IPS-20b (cell line): ENCODE measurements around the gene DNLZ.

Source experiments
- H3K27ac ChIP-seq: one replicate; pipeline ENCODE4 v1.5.1; 2013; ENCODE audit warnings: low read length
- H3K27me3 ChIP-seq: 2 replicates; pipeline ENCODE4 v1.6.1; 2013; ENCODE audit warnings: mild to moderate bottlenecking, low read length, inconsistent platforms; ENCODE audit not compliant: insufficient read depth
- H3K36me3 ChIP-seq: 2 replicates; pipeline ENCODE4 v1.6.1; 2013; ENCODE audit warnings: low read depth, mild to moderate bottlenecking, inconsistent platforms, low read length, moderate library complexity; ENCODE audit not compliant: insufficient read depth
- H3K4me1 ChIP-seq: 2 replicates; pipeline ENCODE4 v1.6.1; 2013; ENCODE audit warnings: mild to moderate bottlenecking, control low read depth, inconsistent platforms, low read length, moderate library complexity; ENCODE audit not compliant: insufficient read depth
- H3K4me3 ChIP-seq: 2 replicates; pipeline ENCODE4 v1.5.1; 2013; ENCODE audit warnings: mild to moderate bottlenecking, low read length, inconsistent platforms
- H3K9ac ChIP-seq: 2 replicates; pipeline ENCODE4 v1.6.1; 2013; ENCODE audit warnings: low read depth, mild to moderate bottlenecking, inconsistent platforms, low read length, moderate library complexity
- H3K9me3 ChIP-seq: 2 replicates; pipeline ENCODE4 v1.6.1; 2013; ENCODE audit warnings: mild to moderate bottlenecking, low read depth, low read length, inconsistent platforms; ENCODE audit not compliant: insufficient read depth

The DNLZ gene

DNA sequence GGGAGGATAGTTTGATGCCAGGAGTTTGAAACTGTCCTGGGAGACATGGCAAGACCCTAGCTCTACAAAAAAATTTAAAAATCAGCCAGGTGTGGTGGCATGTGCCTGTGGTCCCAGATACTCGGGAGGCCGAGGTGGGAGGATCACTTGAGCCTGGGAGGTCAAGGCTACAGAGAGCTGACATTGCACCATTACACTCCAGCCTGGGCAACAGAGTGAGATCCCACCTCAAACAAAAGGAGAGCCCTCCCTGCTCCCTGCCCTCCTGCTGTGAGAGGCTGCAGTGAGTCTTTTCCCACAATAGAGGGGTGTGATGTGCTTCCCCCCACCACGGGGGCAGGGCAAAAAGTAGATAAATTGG, 49.5 kb downstream of the DNLZ start:
- no peaks in the 10 kb centered on the region for H3K4me1 ChIP-seq
- no peaks in the 10 kb centered on the region for H3K27me3 ChIP-seq
- no peak overlapping the region for H3K9ac ChIP-seq

DNA sequence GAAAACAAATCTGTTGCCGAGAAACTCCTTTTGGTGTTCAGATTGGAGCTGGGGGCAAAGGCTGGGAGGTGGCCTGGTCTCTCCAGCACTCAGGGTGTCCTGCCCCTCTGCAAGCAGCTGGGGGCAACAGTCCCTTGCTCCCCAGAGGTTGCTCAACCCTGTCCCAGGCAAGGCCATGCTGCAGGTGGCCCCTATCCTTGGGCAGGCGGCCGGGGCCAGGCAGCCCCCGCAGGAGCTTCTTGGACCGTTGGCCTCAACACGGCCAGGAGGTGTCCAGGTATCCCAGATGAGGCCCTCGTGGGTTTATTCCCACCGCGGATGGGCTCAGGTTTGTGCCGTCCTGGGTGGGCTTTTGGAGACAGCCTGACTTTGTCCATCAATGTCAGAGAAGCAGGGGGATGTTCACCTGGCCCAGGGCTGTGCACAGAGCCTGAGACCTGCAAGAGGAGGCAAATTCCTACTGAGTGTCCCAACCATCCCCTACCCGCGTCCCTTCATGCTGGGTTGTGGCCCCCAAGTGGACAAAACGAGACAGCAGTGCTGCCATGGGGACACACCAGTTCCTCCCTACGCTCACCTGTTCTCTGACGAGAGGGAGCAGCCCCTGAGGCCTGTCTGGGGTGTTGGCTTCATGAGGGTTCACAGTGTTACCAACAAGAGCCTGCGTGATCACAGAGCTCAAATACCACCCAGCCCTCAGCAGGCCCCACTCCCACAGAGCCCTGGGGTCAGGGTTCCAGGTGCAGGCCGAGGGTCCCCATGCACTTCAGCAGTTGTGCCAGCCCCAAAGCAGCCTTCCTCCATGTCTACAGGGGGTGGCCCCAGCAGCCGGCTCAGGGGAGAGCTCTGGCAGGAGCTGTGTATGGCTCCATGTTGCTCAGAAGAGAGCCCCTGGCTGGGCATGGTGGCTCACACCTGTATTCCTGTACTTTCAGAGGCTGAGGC, 50.2 kb downstream of the DNLZ start:
- Histone ChIP-seq H3K4me3 (no peak overlapping the region), H3K9ac (no peak overlapping the region), H3K9me3 (peaks cover 14% of the 10 kb centered on the region), H3K4me1 (no peaks in the 10 kb centered on the region), H3K27ac (no peak overlapping the region), H3K27me3 (no peaks in the 10 kb centered on the region), H3K36me3 (no peaks in the 10 kb centered on the region)

More for the DNA sequence above, 49.5 kb downstream of the DNLZ start:
- H3K27ac ChIP-seq: no peak overlapping the region
- no peaks in the 10 kb centered on the region for H3K36me3 ChIP-seq
- H3K9me3 ChIP-seq: peaks cover 14% of the 10 kb centered on the region
- no peak overlapping the region for H3K4me3 ChIP-seq

DNA sequence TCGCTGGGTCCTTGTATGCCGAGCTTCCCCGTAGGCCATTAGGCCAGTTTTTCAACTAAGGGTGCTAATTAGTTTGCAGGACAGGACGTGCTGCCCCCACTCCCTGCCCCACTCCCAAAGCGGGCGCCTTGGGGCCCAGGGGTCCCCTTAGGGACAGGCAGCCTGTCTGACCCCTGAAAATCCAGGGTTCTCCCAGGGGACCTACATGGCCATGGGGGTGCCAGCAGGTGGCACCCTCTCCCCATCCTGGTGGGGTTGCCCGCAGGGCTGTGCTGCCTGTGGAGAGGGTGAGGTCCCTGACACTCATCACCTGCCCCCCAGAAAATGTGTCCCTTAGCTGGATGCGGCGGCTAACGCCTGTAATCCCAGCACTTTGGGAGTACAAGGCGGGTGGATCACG, 51.1 kb downstream of the DNLZ start:
- H3K27me3 ChIP-seq: no peaks in the 10 kb centered on the region
- H3K4me1 ChIP-seq: no peaks in the 10 kb centered on the region
- peaks cover 14% of the 10 kb centered on the region for H3K9me3 ChIP-seq
- H3K4me3 ChIP-seq: no peak overlapping the region
- no peak overlapping the region for H3K9ac ChIP-seq
- H3K36me3 ChIP-seq: no peaks in the 10 kb centered on the region
- H3K27ac ChIP-seq: no peak overlapping the region

DNA sequence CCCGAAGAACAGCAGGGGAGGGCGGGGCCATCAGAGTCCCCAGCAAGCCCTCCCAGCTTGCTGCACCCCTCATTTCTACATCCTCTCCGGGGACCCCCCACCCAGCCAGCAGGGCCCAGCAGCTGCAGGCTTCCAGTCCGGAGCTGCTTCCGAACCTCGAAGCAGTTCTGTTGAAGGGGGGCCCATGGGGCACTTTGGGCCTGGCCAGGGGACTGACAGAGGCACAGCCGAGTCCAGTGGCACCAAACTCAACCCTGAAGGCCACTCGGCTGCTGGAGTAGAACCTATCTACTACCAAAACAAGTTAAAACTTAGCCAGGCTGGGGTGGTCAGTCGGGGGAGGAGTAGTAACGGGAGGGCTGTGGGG, 51.6 kb downstream of the DNLZ start:
- Histone ChIP-seq H3K4me1 (no peaks in the 10 kb centered on the region), H3K9me3 (peaks cover 14% of the 10 kb centered on the region), H3K36me3 (no peaks in the 10 kb centered on the region), H3K4me3 (no peak overlapping the region), H3K27me3 (no peaks in the 10 kb centered on the region), H3K27ac (no peak overlapping the region), H3K9ac (no peak overlapping the region)

DNA sequence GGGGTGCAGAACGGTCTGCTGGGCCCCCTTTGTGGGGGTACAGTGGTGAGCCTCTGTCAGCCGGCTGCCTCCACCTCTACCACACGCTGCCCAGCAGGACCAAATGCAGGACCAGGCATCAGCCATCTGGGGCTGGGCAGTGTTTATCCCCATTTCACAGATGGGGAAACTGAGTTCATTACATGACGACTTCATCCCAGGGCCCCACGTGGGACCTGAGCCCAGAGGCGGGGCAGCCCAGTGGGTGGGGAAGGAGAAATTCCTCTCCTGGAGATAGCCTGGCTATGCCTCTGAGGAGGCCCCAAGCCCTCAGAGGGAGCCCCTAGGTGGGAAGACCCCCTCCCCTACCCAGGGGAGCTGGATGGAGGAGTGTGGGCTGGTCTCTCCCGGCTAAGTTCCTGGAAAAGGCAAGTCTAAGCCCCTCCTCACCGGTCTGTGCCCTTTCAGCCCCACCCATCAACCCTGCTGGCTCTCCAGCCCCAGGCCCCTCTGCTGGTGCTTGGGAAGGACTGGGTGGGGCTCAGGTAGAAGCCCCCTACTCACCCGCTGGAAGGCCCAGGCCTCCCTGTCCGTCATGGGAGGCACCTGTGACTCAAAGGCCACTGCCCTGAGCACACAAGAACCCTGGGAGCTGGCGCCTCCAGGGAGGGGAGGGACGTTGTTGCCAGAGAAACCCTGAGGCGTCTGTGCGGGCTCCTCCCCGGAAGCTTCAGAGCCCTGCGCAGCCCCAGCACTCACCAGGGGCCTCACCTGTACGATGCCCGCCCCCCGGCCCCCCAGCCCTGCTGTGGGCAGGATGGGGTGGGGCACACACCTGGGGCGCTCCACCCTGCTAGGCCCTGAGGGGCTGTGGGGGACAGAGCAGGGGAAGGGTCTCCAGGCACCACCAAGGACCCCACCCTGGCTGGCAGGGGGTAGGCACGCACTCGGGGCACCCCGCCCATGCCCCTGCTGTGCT, 52.2 kb downstream of the DNLZ start:
- no peaks in the 10 kb centered on the region for H3K36me3 ChIP-seq
- no peaks in the 10 kb centered on the region for H3K4me1 ChIP-seq
- H3K27ac ChIP-seq: no peak overlapping the region
- peaks cover 14% of the 10 kb centered on the region for H3K9me3 ChIP-seq
- no peaks in the 10 kb centered on the region for H3K27me3 ChIP-seq
- no peak overlapping the region for H3K4me3 ChIP-seq
- H3K9ac ChIP-seq: no peak overlapping the region

DNA sequence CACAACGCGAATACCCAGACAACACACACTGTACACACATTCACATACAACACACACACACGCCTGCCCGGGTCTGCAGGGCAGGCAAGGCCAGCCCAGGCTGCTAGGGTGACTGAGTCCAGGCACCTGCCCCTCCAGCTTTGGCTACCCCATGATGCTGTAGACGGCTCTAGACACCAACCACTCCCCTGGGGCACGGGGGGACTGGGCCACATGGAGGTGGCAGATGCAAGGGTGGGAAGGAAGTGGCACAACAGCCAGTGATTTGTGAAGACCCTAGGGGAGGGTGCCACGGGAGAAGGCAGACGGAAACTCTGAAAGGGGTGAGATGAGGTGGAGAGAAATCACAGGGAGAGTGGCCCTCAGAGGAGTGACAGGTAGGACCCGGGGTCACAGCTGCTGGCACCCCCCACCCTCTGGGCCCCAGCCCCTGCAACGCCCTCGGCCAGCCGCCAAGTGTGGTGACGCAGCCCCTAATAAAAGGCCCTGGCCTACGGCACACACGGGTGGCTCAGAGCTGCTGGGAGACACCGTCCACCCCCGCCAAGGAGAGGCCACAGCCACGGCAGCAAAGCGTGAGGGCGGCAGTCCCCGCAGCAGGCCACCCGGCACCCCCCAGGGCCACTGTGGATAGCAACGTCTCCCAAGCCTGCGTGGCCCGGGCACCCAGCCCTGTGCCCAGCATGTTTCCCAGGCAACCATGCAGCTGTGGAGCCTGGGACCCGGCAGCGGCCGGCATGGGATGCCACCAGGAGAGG, 53.1 kb downstream of the DNLZ start:
- Histone ChIP-seq H3K27ac (no peak overlapping the region), H3K27me3 (no peaks in the 10 kb centered on the region), H3K9me3 (peaks cover 11% of the 10 kb centered on the region), H3K4me1 (no peaks in the 10 kb centered on the region), H3K9ac (no peak overlapping the region), H3K36me3 (no peaks in the 10 kb centered on the region), H3K4me3 (no peak overlapping the region)

DNA sequence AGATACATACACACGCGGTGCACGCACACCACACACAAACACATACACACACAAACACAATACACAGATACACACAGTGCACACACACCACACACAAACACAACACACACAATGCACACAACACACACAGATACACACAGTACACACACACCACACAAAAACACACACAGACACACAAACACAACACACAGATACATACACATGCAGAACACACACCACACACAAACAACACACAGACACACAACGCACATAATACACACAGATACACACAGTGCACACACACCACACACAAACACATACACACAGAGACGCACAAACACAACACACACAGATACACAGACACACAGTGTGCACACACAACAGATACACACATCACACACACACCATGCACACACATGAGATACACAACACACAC, 53.7 kb downstream of the DNLZ start:
- Histone ChIP-seq H3K4me3 (no peak overlapping the region), H3K4me1 (no peaks in the 10 kb centered on the region), H3K36me3 (no peaks in the 10 kb centered on the region), H3K27me3 (no peaks in the 10 kb centered on the region), H3K9me3 (peaks cover 4% of the 10 kb centered on the region), H3K27ac (no peak overlapping the region), H3K9ac (no peak overlapping the region)
